Ascending aorta (tissue), 2 donors: ENCODE data around the gene EVI5L. TPM values are rescaled to one million over a fixed set of nuclear protein-coding genes. Genes with fewer than 3 reads are reported as not detected.
"Not testable (repeated sequence)": the region's sequence is repeated elsewhere in the genome, so short reads cannot be mapped to it uniquely, and the experiment has no call there.

Experiments used
- DNase-seq, 2 donors: peaks; one replicate each; pipeline ENCODE4 v3.0.0-alpha.2; 2019; ENCODE audit warnings: low spot score in 2 of 2
- H3K27ac ChIP-seq, 2 donors: fragments of 200-600 bp; sonication (generic); one replicate each; pipeline ENCODE4 v1.5.1; 2016 to 2017; ENCODE audit warnings: mild to moderate bottlenecking in 1 of 2
- H3K27me3 ChIP-seq: fragments of 200-600 bp; sonication (generic); one replicate; pipeline ENCODE4 v1.5.1; 2017
- H3K36me3 ChIP-seq, 2 donors: fragments of 200-600 bp; sonication (generic); one replicate each; pipeline ENCODE4 v1.5.1; 2016
- H3K4me1 ChIP-seq, 2 donors: fragments of 200-600 bp; sonication (generic); one replicate each; pipeline ENCODE4 v1.5.1; 2016 to 2017; ENCODE audit warnings: mild to moderate bottlenecking in 1 of 2
- H3K4me3 ChIP-seq, 2 donors: fragments of 200-600 bp; sonication (generic); one replicate each; pipeline ENCODE4 v1.5.1; 2016 to 2017; ENCODE audit warnings: mild to moderate bottlenecking in 1 of 2
- H3K9me3 ChIP-seq, 2 donors: fragments of 200-600 bp; sonication (generic); one replicate each; pipeline ENCODE4 v1.5.1; 2016
- CTCF ChIP-seq, 3 experiments: fragments of 200-600 bp in 2 of 3; fragments of 450-650 bp in 1 of 3; sonication (generic) in 2 of 3; IDR thresholded peaks; one replicate each; pipeline ENCODE4 v1.5.1; 2016 to 2019; ENCODE audit warnings: antibody characterized with exemption in 3 of 3, mild to moderate bottlenecking in 1 of 3, moderate library complexity in 1 of 3
- intact Hi-C: fragments of 100-400 bp; cut with DNase I; formaldehyde crosslinking; loops from one replicate; pipeline ENCODE4 v1.15.1; 2023
- total RNA-seq: library from RNA; depleted of rRNA; stranded (reverse); fragments of >200 nt; gene quantifications from one replicate; pipeline ENCODE4 v1.1.0, GENCODE V29; 2016

The EVI5L gene
- total RNA-seq, 1 donor from 2014 or later = 27.7 TPM

DNA sequence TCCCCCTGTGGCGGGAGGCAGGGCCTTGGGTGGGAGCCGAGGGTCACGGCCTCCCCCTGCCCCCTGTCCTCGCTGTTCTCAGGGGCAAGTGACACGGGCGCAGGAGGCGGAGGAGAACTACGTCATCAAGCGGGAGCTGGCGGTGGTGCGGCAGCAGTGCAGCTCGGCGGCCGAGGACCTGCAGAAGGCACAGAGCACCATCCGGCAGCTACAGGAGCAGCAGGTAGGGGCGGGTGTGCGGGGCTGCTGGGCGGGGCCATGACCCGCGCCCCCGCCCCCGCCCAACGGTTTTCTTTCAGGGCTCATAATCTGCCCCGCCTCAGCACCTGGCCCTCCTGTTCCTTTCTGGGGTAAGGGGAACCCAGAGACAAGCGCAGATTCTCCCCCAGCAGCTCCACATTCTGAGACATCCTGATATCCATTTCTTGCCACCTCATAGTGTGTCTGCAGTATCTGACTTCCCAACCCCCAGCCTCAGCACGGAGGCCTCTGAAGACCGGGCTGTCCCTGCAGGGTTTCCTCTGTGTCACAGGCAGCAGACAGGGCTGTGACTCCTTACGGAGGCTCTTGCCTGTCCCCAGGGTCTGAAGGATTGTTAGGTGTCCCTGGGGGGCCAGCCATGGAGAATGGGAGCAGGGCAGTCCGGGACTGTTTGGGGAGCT is 28.2 kb downstream of the EVI5L start:
- intact Hi-C loops = no loop called here
- H3K36me3 ChIP-seq = peaks cover 6 to 17% of the 10 kb centered on the region in 2 donors
- no peak overlapping the region for H3K4me3 ChIP-seq
- DNase-seq = no peak
- H3K9me3 ChIP-seq = no peaks in the 10 kb centered on the region
- H3K27ac ChIP-seq = no peak overlapping the region
- no peaks in the 10 kb centered on the region for H3K4me1 ChIP-seq
- TF ChIP-seq CTCF (IDR thresholded peaks at IDR 0.05) = no peak
- H3K27me3 ChIP-seq = no peaks in the 10 kb centered on the region

DNA sequence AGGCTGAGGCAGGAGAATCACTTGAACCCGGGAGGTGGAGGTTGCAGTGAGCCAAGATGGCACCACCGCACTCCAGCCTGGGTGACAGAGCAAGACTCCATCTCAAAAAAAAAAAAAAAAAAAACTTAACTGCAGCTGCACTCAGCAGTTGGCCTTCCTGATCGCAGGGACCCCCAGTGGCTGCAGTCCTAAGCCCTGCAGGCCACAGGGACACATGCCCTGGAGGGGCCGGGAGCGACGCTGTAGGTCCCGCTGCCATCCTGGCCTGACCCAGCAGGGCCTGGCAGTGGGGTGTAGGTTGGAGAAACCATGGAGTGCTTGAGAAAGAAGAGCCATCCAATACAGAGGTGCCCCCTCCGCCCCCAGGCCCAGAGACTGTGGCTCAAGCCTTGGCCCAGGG is 29.1 kb downstream of the EVI5L start:
- DNase-seq, H3K27me3 ChIP-seq, intact Hi-C loops: not testable (repeated sequence)

GRCh38 chr19:7859831-7860713 is 30.1 kb downstream of the EVI5L start:
- Histone ChIP-seq H3K27ac (no peak overlapping the region), H3K4me1 (no peaks in the 10 kb centered on the region), H3K27me3 (no peaks in the 10 kb centered on the region), H3K36me3 (peaks cover 6 to 22% of the 10 kb centered on the region in 2 donors), H3K4me3 (no peak overlapping the region), H3K9me3 (no peaks in the 10 kb centered on the region)
- no peak for TF ChIP-seq CTCF (IDR thresholded peaks at IDR 0.05)
- intact Hi-C loops = no loop called here
- DNase-seq = no peak

More for the DNA sequence above, 29.1 kb downstream of the EVI5L start:
- H3K4me3 ChIP-seq, H3K27ac ChIP-seq, H3K9me3 ChIP-seq, H3K4me1 ChIP-seq: not testable (repeated sequence)
- H3K36me3 ChIP-seq = peaks cover 6 to 22% of the 10 kb centered on the region in 2 donors

DNA sequence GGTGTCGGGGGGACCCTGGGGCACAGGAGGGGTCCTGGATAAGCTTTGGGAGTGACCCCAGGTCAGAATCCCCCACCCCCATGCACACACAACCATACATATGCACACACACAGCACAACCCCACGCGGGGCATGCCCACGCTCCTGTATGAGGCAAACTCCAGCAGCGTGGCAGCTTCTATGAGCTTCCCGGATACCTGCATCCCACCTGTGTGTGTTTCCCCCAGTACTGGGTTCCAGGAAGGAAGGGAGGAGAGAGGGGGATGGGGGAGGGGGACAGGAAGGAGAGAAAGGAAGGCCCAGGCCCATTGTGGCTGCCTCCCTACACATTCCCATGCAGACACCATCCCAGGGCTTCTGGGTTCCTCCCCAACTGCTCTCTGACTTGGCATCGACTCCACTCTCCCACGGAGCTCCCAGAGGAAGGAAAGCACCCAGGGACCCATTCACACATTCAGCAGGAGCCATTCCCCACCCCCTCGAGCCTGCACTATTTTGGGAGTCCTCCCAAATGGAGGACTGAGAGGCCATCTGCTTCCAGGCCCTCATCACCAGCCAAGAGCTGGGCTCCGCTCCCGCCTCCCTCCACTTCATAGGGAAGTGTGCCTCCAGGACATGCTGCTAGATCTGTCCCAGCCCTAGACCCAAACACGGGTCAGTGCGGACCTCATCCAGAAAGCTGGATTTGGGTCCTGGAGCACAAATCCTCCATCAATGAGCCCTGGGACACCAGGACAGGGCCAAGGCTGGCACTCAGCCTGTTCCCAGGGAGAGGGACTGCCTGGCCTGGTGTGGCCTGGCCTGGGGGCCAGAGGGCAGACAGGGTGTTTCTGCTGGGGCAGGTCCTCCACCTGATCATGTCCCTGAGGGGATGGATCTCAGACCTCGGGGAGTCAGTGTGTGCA is 30.9 kb downstream of the EVI5L start:
- Histone ChIP-seq H3K4me1 (no peaks in the 10 kb centered on the region), H3K4me3 (no peak overlapping the region), H3K27me3 (no peaks in the 10 kb centered on the region), H3K9me3 (no peaks in the 10 kb centered on the region), H3K36me3 (peaks cover 6 to 22% of the 10 kb centered on the region in 2 donors), H3K27ac (no peak overlapping the region)
- no peak for TF ChIP-seq CTCF (IDR thresholded peaks at IDR 0.05)
- intact Hi-C loops = no loop called here
- no peak for DNase-seq

GRCh38 chr19:7861619-7862412 is 31.8 kb downstream of the EVI5L start:
- intact Hi-C loops = no loop called here

More at GRCh38 chr19:7861619-7862412, 31.8 kb downstream of the EVI5L start:
- DNase-seq = no peak
- no peak overlapping the region for H3K27ac ChIP-seq
- no peaks in the 10 kb centered on the region for H3K27me3 ChIP-seq
- peak overlapping the region; percentile 20 to 21 for H3K4me3 ChIP-seq
- TF ChIP-seq CTCF (IDR thresholded peaks at IDR 0.05) = no peak
- H3K4me1 ChIP-seq = no peaks in the 10 kb centered on the region
- no peaks in the 10 kb centered on the region for H3K9me3 ChIP-seq
- peaks cover 6 to 22% of the 10 kb centered on the region in 2 donors for H3K36me3 ChIP-seq
